Measurements from ENCODE around the gene SPOCD1. TPM values are rescaled to one million over a fixed set of nuclear protein-coding genes. Genes with fewer than 3 reads are reported as not detected.
A peak's percentile ranks its signal among the peaks of the same experiment; 100 is the strongest.

Gene SPOCD1
- total RNA-seq, 4 donors from 2014 or later, result 0.22 to 1.6 (median 0.96) TPM; not detected in 1

- Histone ChIP-seq H3K36me3 (no peaks in the 10 kb centered on the region), H3K4me1 (no peaks in the 10 kb centered on the region), H3K4me3 (replicated peaks in 1 of 3) (no peak overlapping the region), H3K27me3 (no peaks in the 10 kb centered on the region), H3K27ac (no peak overlapping the region), H3K9me3 (no peaks in the 10 kb centered on the region)
- no peak for DNase-seq
- intact Hi-C loops (cut with DNase I), result no loop called here
- 63 to 68% methylated on average over 7 of the region's 7 CpGs for WGBS, 2 donors
- no peak for TF ChIP-seq POLR2A (IDR thresholded peaks at IDR 0.05)
Observed at GRCh38 chr1:31781138-31781755, 34.6 kb downstream of the SPOCD1 start.

- DNase-seq, result no peak
- WGBS, 2 donors, result 79 to 92% methylated on average over 2 of the region's 2 CpGs
- Histone ChIP-seq H3K9me3 (no peaks in the 10 kb centered on the region), H3K27ac (no peak overlapping the region), H3K36me3 (no peaks in the 10 kb centered on the region), H3K4me1 (no peaks in the 10 kb centered on the region), H3K4me3 (replicated peaks in 1 of 3) (no peak overlapping the region), H3K27me3 (no peaks in the 10 kb centered on the region)
- intact Hi-C loops (cut with DNase I), result no loop called here
- TF ChIP-seq CTCF (IDR thresholded peaks at IDR 0.05) (no peak), POLR2A (IDR thresholded peaks at IDR 0.05) (no peak)
Observed at GRCh38 chr1:31780632-31781031, 35.2 kb downstream of the SPOCD1 start.

GRCh38 chr1:31779687-31780086, 36.1 kb downstream of the SPOCD1 start:
- Histone ChIP-seq H3K4me3 (replicated peaks in 1 of 3) (no peak overlapping the region), H3K4me1 (no peaks in the 10 kb centered on the region), H3K9me3 (no peaks in the 10 kb centered on the region), H3K27me3 (peaks cover 8% of the 10 kb centered on the region), H3K27ac (no peak overlapping the region), H3K36me3 (no peaks in the 10 kb centered on the region)
- intact Hi-C loops (cut with DNase I), result no loop called here
- no peak for TF ChIP-seq CTCF (IDR thresholded peaks at IDR 0.05)
- TF ChIP-seq POLR2A (IDR thresholded peaks at IDR 0.05), result no peak
- no peak for DNase-seq
- 87 to 90% methylated on average over 9 of the region's 9 CpGs for WGBS, 2 donors

- intact Hi-C loops (cut with DNase I), result no loop called here
- no peak overlapping the region for H3K4me3 ChIP-seq (replicated peaks in 1 of 3)
- no peaks in the 10 kb centered on the region for H3K36me3 ChIP-seq
- H3K27ac ChIP-seq, result no peak overlapping the region
- TF ChIP-seq CTCF (IDR thresholded peaks at IDR 0.05), result no peak
- TF ChIP-seq POLR2A (IDR thresholded peaks at IDR 0.05), result no peak
- no peaks in the 10 kb centered on the region for H3K9me3 ChIP-seq
- WGBS, 2 donors, result 58 to 61% methylated on average over 10 to 11 of the region's 11 CpGs
- DNase-seq, result peak in 1 of 2 donors; percentile 13
- no peaks in the 10 kb centered on the region for H3K4me1 ChIP-seq
- peaks cover 9% of the 10 kb centered on the region for H3K27me3 ChIP-seq
Observed at GRCh38 chr1:31778763-31779488, 36.9 kb downstream of the SPOCD1 start.

- Histone ChIP-seq H3K27ac (no peak overlapping the region), H3K36me3 (no peaks in the 10 kb centered on the region), H3K4me3 (replicated peaks in 1 of 3) (no peak overlapping the region), H3K9me3 (no peaks in the 10 kb centered on the region), H3K4me1 (peaks cover 11 to 14% of the 10 kb centered on the region in 2 donors), H3K27me3 (peaks cover 22% of the 10 kb centered on the region)
- intact Hi-C loops (cut with DNase I), result no loop called here
- TF ChIP-seq POLR2A (IDR thresholded peaks at IDR 0.05) (no peak), CTCF (IDR thresholded peaks at IDR 0.05) (no peak)
- 73 to 82% methylated on average over 3 of the region's 3 CpGs for WGBS, 2 donors
- DNase-seq, result no peak
Observed at GRCh38 chr1:31776516-31776915, 39.3 kb downstream of the SPOCD1 start.
